ENCODE measurements around the gene QKI.

The QKI gene

GRCh38 chr6:163564534-163564933, 150.0 kb downstream of the QKI start:
- DNase-seq (no peak), ATAC-seq (ENCODE audit: insufficient read depth, low read depth) (no peak)
- Histone ChIP-seq H3K79me2 (ENCODE audit: insufficient read depth, low read length) (no peaks in the 10 kb centered on the region), H3K27me3 (ENCODE audit: insufficient read depth, low read length, poor library complexity) (no peaks in the 10 kb centered on the region), H3K9ac (ENCODE audit: low read depth, low read length) (no peak overlapping the region), H3K9me3 (ENCODE audit: insufficient read depth, low read length, severe bottlenecking) (no peaks in the 10 kb centered on the region), H3K36me3 (ENCODE audit: insufficient read depth, low read length) (peaks cover 25% of the 10 kb centered on the region), H3K4me1 (ENCODE audit: insufficient read depth, low read length) (no peaks in the 10 kb centered on the region), H4K20me1 (ENCODE audit: insufficient read depth, low read length) (no peaks in the 10 kb centered on the region), H2AFZ (ENCODE audit: low read depth, low read length) (no peak overlapping the region), H3K4me3 (ENCODE audit: low read depth in 1 of 2, low read length in 2 of 2) (no peak overlapping the region), H3K27ac (ENCODE audit: low read length) (no peak overlapping the region), H3K4me2 (ENCODE audit: insufficient read depth, low read length) (no peak overlapping the region)
- no peak for TF ChIP-seq EZH2 (IDR thresholded peaks at IDR 0.05; ENCODE audit: borderline replicate concordance, low read depth, low read length, severe bottlenecking)
- TF ChIP-seq CTCF (IDR thresholded peaks at IDR 0.05; ENCODE audit: borderline replicate concordance, extremely low read depth, low read length, poor library complexity, severe bottlenecking), result no peak

GRCh38 chr6:163565140-163565539, 150.6 kb downstream of the QKI start:
- no peaks in the 10 kb centered on the region for H3K79me2 ChIP-seq (ENCODE audit: insufficient read depth, low read length)
- no peak overlapping the region for H3K4me2 ChIP-seq (ENCODE audit: insufficient read depth, low read length)
- no peaks in the 10 kb centered on the region for H3K4me1 ChIP-seq (ENCODE audit: insufficient read depth, low read length)
- peaks cover 25% of the 10 kb centered on the region for H3K36me3 ChIP-seq (ENCODE audit: insufficient read depth, low read length)
- H3K4me3 ChIP-seq (ENCODE audit: low read depth in 1 of 2, low read length in 2 of 2), result no peak overlapping the region
- H3K27me3 ChIP-seq (ENCODE audit: insufficient read depth, low read length, poor library complexity), result no peaks in the 10 kb centered on the region
- H3K9ac ChIP-seq (ENCODE audit: low read depth, low read length), result no peak overlapping the region
- H3K27ac ChIP-seq (ENCODE audit: low read length), result no peak overlapping the region
- ATAC-seq (ENCODE audit: insufficient read depth, low read depth) (no peak), DNase-seq (no peak)
- TF ChIP-seq CTCF (IDR thresholded peaks at IDR 0.05; ENCODE audit: borderline replicate concordance, extremely low read depth, low read length, poor library complexity, severe bottlenecking) (no peak), EZH2 (IDR thresholded peaks at IDR 0.05; ENCODE audit: borderline replicate concordance, low read depth, low read length, severe bottlenecking) (no peak)
- H2AFZ ChIP-seq (ENCODE audit: low read depth, low read length), result no peak overlapping the region
- no peaks in the 10 kb centered on the region for H4K20me1 ChIP-seq (ENCODE audit: insufficient read depth, low read length)
- H3K9me3 ChIP-seq (ENCODE audit: insufficient read depth, low read length, severe bottlenecking), result no peaks in the 10 kb centered on the region

GRCh38 chr6:163566056-163566455, 151.5 kb downstream of the QKI start:
- no peak for TF ChIP-seq EZH2 (IDR thresholded peaks at IDR 0.05; ENCODE audit: borderline replicate concordance, low read depth, low read length, severe bottlenecking)
- no peak for TF ChIP-seq CTCF (IDR thresholded peaks at IDR 0.05; ENCODE audit: borderline replicate concordance, extremely low read depth, low read length, poor library complexity, severe bottlenecking)
- no peaks in the 10 kb centered on the region for H4K20me1 ChIP-seq (ENCODE audit: insufficient read depth, low read length)
- H3K9me3 ChIP-seq (ENCODE audit: insufficient read depth, low read length, severe bottlenecking), result no peaks in the 10 kb centered on the region
- H3K27me3 ChIP-seq (ENCODE audit: insufficient read depth, low read length, poor library complexity), result no peaks in the 10 kb centered on the region
- no peak overlapping the region for H3K4me2 ChIP-seq (ENCODE audit: insufficient read depth, low read length)
- H3K4me1 ChIP-seq (ENCODE audit: insufficient read depth, low read length), result no peaks in the 10 kb centered on the region
- H3K27ac ChIP-seq (ENCODE audit: low read length), result no peak overlapping the region
- no peak overlapping the region for H3K9ac ChIP-seq (ENCODE audit: low read depth, low read length)
- DNase-seq (no peak), ATAC-seq (ENCODE audit: insufficient read depth, low read depth) (no peak)
- H3K36me3 ChIP-seq (ENCODE audit: insufficient read depth, low read length), result peaks cover 32% of the 10 kb centered on the region
- H3K4me3 ChIP-seq (ENCODE audit: low read depth in 1 of 2, low read length in 2 of 2), result no peak overlapping the region
- H3K79me2 ChIP-seq (ENCODE audit: insufficient read depth, low read length), result no peaks in the 10 kb centered on the region
- H2AFZ ChIP-seq (ENCODE audit: low read depth, low read length), result no peak overlapping the region

- Histone ChIP-seq H3K9ac (ENCODE audit: low read depth, low read length) (no peak overlapping the region), H3K79me2 (ENCODE audit: insufficient read depth, low read length) (no peaks in the 10 kb centered on the region), H3K4me3 (ENCODE audit: low read depth in 1 of 2, low read length in 2 of 2) (no peak overlapping the region), H3K27ac (ENCODE audit: low read length) (no peak overlapping the region), H3K36me3 (ENCODE audit: insufficient read depth, low read length) (peaks cover 26% of the 10 kb centered on the region), H2AFZ (ENCODE audit: low read depth, low read length) (no peak overlapping the region), H4K20me1 (ENCODE audit: insufficient read depth, low read length) (no peaks in the 10 kb centered on the region), H3K9me3 (ENCODE audit: insufficient read depth, low read length, severe bottlenecking) (no peaks in the 10 kb centered on the region), H3K27me3 (ENCODE audit: insufficient read depth, low read length, poor library complexity) (no peaks in the 10 kb centered on the region), H3K4me2 (ENCODE audit: insufficient read depth, low read length) (no peak overlapping the region), H3K4me1 (ENCODE audit: insufficient read depth, low read length) (no peaks in the 10 kb centered on the region)
- no peak for ATAC-seq (ENCODE audit: insufficient read depth, low read depth)
- DNase-seq, result no peak
- TF ChIP-seq CTCF (IDR thresholded peaks at IDR 0.05; ENCODE audit: borderline replicate concordance, extremely low read depth, low read length, poor library complexity, severe bottlenecking), result no peak
- TF ChIP-seq EZH2 (IDR thresholded peaks at IDR 0.05; ENCODE audit: borderline replicate concordance, low read depth, low read length, severe bottlenecking), result no peak
Observed at GRCh38 chr6:163568275-163568674, 153.8 kb downstream of the QKI start.

Data from DND-41 (cell line).